ENCODE data around the gene DDA1. TPM values are rescaled to one million over a fixed set of nuclear protein-coding genes. Genes with fewer than 3 reads are reported as not detected.

The DDA1 gene
- 10 to 100 TPM; 47.9 to 51.1 TPM for total RNA-seq
- 34.7 TPM for polyA plus RNA-seq

DNA sequence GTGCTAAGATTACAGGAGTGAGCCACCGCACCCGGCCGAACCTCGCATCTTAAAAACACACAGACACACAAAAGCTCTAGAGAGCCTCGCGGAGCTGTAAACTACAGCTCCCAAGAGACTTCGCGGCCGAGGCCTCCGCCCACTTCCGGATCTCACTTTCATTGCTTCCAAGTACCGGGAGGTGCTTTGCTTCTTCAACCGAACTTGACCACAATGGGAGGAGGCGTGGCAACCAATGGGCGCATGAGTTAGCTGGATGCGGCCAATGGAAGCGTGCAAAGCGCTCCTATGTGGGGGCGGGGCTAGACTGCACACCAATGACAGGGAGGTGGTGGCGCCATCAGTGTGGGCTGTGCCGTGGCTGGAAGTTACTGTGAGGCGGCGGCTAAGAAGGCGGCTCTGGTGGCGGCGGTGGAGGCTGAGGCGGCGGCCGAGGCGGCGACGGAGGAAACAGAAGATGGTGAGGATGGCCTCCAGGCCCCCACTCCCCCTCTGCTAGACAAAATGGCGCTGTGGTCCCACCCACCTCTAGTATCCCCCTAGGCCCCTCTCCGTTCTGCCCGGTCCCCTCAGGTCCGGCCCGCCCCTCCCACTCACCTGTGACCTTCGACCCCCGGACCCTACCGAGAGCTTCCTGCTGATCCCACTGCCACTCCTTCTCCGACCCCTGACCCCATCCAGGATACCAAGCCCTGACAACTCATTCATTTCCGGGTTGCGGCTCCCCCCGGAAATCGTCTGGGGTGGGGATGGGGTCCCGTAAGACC is at the start of gene DDA1:
Gene DDA1, plus strand, starts transcription at position 366 of the 767 bp plus-strand sequence. Its CDS starts 92 bp downstream, at position 458.
- peak within 1 kb of the TSS; percentile 87 to 98 (median 96) for H3K27ac Mint-ChIP-seq
- Histone ChIP-seq H3K36me3 (ENCODE audit: insufficient read depth, low read length) (peaks cover 9% of the 10 kb centered on the region), H3K4me3 (ENCODE audit: low read length) (peak within 1 kb of the TSS; percentile 93), H3K27me3 (ENCODE audit: insufficient read depth, low read length, poor library complexity, severe bottlenecking) (no peaks in the 10 kb centered on the region), H3K9me3 (ENCODE audit: low read length) (no peaks in the 10 kb centered on the region), H3K27ac (ENCODE audit: low read depth, low read length) (peak within 1 kb of the TSS; percentile 89), H3K4me1 (ENCODE audit: insufficient read depth, low read length) (peaks cover 26% of the 10 kb centered on the region)
- peaks cover 42 to 57% (median 47%) of the 10 kb centered on the region in 3 donors for H3K4me1 Mint-ChIP-seq
- DNase-seq: peak; percentile 98 to 100 (median 99)
- peaks cover 0 to 33% (median 0%) of the 10 kb centered on the region in 3 donors for H3K36me3 Mint-ChIP-seq
- H3K9me3 Mint-ChIP-seq: no peaks in the 10 kb centered on the region
- POLR2A ChIA-PET: interaction anchor here (0.5 to 1.7 kb wide), 17 partner anchors 17 to 1215 kb away, joined by 3 to 9 read pairs (median 4); partner anchors contain the start of genes ANO8, BABAM1, BST2 and JUND
- peaks cover 0 to 2% of the 10 kb centered on the region in 2 donors for H3K27me3 Mint-ChIP-seq
- H3K4me3 Mint-ChIP-seq: peak within 1 kb of the TSS; percentile 94 to 99 (median 98)
- CTCF ChIA-PET: interaction anchor here (1.0 to 2.1 kb wide), 9 partner anchors 11 to 97 kb away, joined by 3 to 13 read pairs (median 4); partner anchors contain the start of gene ANO8

GRCh38 chr19:17259934-17260333 is 49.4 kb upstream of the DDA1 start:
- Histone ChIP-seq H3K4me1 (ENCODE audit: insufficient read depth, low read length) (peaks cover 6% of the 10 kb centered on the region), H3K9me3 (ENCODE audit: low read length) (no peaks in the 10 kb centered on the region), H3K27me3 (ENCODE audit: insufficient read depth, low read length, poor library complexity, severe bottlenecking) (no peaks in the 10 kb centered on the region), H3K27ac (ENCODE audit: low read depth, low read length) (no peak overlapping the region), H3K4me3 (ENCODE audit: low read length) (no peak overlapping the region), H3K36me3 (ENCODE audit: insufficient read depth, low read length) (no peaks in the 10 kb centered on the region)
- DNase-seq: no peak
- CTCF ChIA-PET: interaction anchor here (0.6 to 11.2 kb wide), 20 partner anchors 9 to 205 kb away, joined by 3 to 93 read pairs (median 4); partner anchors contain the start of genes ANKLE1, MRPL34 and USE1
- POLR2A ChIA-PET: interaction anchor here (1.2 kb wide), 1 partner anchor 34 kb away, joined by 5 read pairs; the partner anchor contains the start of gene OCEL1
- no peaks in the 10 kb centered on the region for H3K27me3 Mint-ChIP-seq
- H3K36me3 Mint-ChIP-seq: no peaks in the 10 kb centered on the region
- peaks cover 7 to 13% (median 8%) of the 10 kb centered on the region in 3 donors for H3K4me1 Mint-ChIP-seq
- no peak overlapping the region for H3K4me3 Mint-ChIP-seq
- H3K9me3 Mint-ChIP-seq: no peaks in the 10 kb centered on the region
- no peak overlapping the region for H3K27ac Mint-ChIP-seq

GRCh38 chr19:17260842-17261325 is 48.5 kb upstream of the DDA1 start:
- DNase-seq: peak; percentile 80 to 92 (median 82)
- Mint-ChIP-seq H3K4me1 (peaks cover 7 to 13% (median 8%) of the 10 kb centered on the region in 3 donors), H3K36me3 (no peaks in the 10 kb centered on the region), H3K4me3 (no peak overlapping the region), H3K9me3 (no peaks in the 10 kb centered on the region), H3K27me3 (no peaks in the 10 kb centered on the region), H3K27ac (peak overlapping the region in 4 of 8 donors; percentile 0 to 43 (median 3))
- CTCF ChIA-PET: interaction anchor here (0.6 to 11.2 kb wide), 19 partner anchors 10 to 195 kb away, joined by 3 to 93 read pairs (median 4); partner anchors contain the start of genes ANKLE1 and USE1
- Histone ChIP-seq H3K9me3 (ENCODE audit: low read length) (no peaks in the 10 kb centered on the region), H3K4me3 (ENCODE audit: low read length) (no peak overlapping the region), H3K27ac (ENCODE audit: low read depth, low read length) (no peak overlapping the region), H3K27me3 (ENCODE audit: insufficient read depth, low read length, poor library complexity, severe bottlenecking) (no peaks in the 10 kb centered on the region), H3K4me1 (ENCODE audit: insufficient read depth, low read length) (peaks cover 7% of the 10 kb centered on the region), H3K36me3 (ENCODE audit: insufficient read depth, low read length) (no peaks in the 10 kb centered on the region)
- POLR2A ChIA-PET: no interaction called here

DNA sequence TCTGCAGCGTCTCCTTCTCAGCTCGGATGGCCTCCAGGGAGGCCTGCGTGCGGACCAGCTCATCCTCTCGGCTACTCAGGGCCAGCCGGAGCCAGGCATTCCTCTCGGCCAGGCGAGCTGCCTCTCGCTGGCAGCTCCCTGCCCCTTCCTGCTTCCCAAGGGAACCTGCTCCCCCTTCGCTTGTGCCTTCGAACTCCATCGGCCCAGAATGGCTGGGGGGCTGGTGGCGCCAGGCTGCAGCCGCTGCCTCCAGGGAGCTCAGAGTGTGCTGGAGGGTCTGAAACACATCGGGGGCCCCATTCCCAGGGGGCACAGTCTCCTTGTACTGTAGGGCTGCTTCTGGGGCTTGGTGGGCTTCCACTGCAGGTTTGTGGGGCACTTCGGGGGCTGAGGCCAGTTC is 46.8 kb upstream of the DDA1 start:
- Histone ChIP-seq H3K27me3 (ENCODE audit: insufficient read depth, low read length, poor library complexity, severe bottlenecking) (no peaks in the 10 kb centered on the region), H3K4me3 (ENCODE audit: low read length) (no peak overlapping the region), H3K36me3 (ENCODE audit: insufficient read depth, low read length) (no peaks in the 10 kb centered on the region), H3K27ac (ENCODE audit: low read depth, low read length) (no peak overlapping the region), H3K4me1 (ENCODE audit: insufficient read depth, low read length) (peaks cover 13% of the 10 kb centered on the region), H3K9me3 (ENCODE audit: low read length) (no peaks in the 10 kb centered on the region)
- peaks cover 0 to 4% (median 0%) of the 10 kb centered on the region in 3 donors for H3K36me3 Mint-ChIP-seq
- no peak overlapping the region for H3K27ac Mint-ChIP-seq
- peaks cover 15 to 24% (median 18%) of the 10 kb centered on the region in 3 donors for H3K4me1 Mint-ChIP-seq
- no peak for DNase-seq
- H3K27me3 Mint-ChIP-seq: no peaks in the 10 kb centered on the region
- no peaks in the 10 kb centered on the region for H3K9me3 Mint-ChIP-seq
- CTCF ChIA-PET: interaction anchor here (0.5 to 11.2 kb wide), 3 partner anchors 13 to 133 kb away, joined by 3 to 93 read pairs (median 7); partner anchors contain the start of gene ANKLE1
- POLR2A ChIA-PET: no interaction called here
- no peak overlapping the region for H3K4me3 Mint-ChIP-seq

DNA sequence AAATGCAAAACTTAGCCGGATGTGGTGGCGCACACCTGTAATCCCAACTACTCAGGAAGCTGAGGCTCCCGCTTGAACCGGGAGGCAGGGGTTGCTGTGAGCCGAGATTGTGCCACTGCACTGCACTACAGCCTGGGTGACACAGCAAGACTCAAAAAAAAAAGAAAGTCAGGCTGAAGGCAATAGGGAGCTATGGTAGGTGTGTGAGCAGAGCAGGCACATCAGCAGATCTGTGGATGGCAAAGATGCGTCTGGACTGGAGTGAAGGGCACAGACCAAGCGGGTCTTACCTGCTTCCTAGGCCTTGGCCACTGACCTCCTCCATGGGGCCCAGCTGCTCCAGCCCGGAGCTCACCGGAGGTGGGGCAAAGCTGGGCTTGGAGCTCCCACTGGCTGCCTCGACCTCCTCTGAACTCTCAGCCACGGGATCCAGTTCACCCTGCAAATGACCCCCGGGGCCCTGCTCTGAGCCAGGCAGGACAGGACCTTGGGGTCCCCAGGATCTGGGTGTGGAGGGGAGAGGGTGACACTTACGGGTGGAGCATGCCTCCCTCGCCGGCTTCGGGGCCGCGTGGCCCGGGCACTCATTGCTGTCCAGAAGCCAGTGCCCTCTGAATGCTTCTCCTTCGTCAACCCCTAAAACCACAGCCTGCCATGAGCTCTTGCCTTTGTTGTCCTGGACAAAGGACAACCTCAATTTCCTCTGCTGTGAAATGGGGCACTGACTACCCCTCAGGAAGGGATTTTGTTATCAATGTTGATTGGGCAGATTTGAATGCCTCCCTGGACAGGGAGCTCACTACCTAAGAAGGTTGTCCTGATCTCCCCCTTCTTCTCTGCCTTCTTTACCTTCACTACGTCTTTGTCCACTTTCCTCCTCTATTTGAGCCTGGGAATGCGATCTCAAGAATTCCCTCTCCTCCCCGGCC is 45.4 kb upstream of the DDA1 start:
- H3K9me3 ChIP-seq (ENCODE audit: low read length): no peaks in the 10 kb centered on the region
- H3K4me1 Mint-ChIP-seq: peaks cover 22 to 31% (median 25%) of the 10 kb centered on the region in 3 donors
- CTCF ChIA-PET: interaction anchor here (1.5 to 11.2 kb wide), 4 partner anchors 14 to 29 kb away, joined by 3 to 93 read pairs (median 4); partner anchors contain the start of gene ANKLE1

DNA sequence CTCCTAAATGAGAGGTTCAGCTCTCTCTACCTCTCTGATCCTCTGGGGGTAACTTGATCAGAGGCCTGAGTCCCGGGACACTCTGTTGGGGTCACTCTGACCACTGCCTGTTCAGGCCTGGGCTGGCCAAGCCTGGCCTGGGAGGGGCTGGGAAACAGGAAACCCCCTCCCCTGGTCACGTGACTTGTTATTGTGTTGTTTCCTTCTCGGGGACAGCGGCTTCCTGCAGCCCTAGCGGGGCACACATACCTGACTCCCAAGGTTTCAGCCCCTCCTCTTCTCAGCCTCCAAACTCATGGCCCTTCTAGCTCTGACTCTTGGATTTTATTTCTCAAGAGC is 44.8 kb upstream of the DDA1 start, which contains the start of gene USHBP1:
Gene USHBP1, minus strand, starts transcription at position 105 of the 339 bp plus-strand sequence. CDS start 446 bp downstream, outside the sequence.
- POLR2A ChIA-PET: no interaction called here
- Mint-ChIP-seq H3K36me3 (peaks cover 0 to 15% (median 0%) of the 10 kb centered on the region in 3 donors), H3K9me3 (no peaks in the 10 kb centered on the region), H3K27ac (peak within 1 kb of the TSS in 1 of 8 donors; percentile 83), H3K4me1 (peaks cover 23 to 31% (median 25%) of the 10 kb centered on the region in 3 donors), H3K4me3 (peak within 1 kb of the TSS in 1 of 7 donors; percentile 54), H3K27me3 (no peaks in the 10 kb centered on the region)
- no peak within 1 kb of the TSS for H3K27ac ChIP-seq (ENCODE audit: low read depth, low read length)
- no peaks in the 10 kb centered on the region for H3K9me3 ChIP-seq (ENCODE audit: low read length)
- CTCF ChIA-PET: interaction anchor here (1.5 to 11.2 kb wide), 4 partner anchors 15 to 29 kb away, joined by 3 to 93 read pairs (median 4); partner anchors contain the start of gene ANKLE1
- peaks cover 21% of the 10 kb centered on the region for H3K4me1 ChIP-seq (ENCODE audit: insufficient read depth, low read length)
- no peaks in the 10 kb centered on the region for H3K36me3 ChIP-seq (ENCODE audit: insufficient read depth, low read length)
- no peaks in the 10 kb centered on the region for H3K27me3 ChIP-seq (ENCODE audit: insufficient read depth, low read length, poor library complexity, severe bottlenecking)
- no peak for DNase-seq
- no peak within 1 kb of the TSS for H3K4me3 ChIP-seq (ENCODE audit: low read length)

More for the DNA sequence above, 45.4 kb upstream of the DDA1 start:
- H3K27ac ChIP-seq (ENCODE audit: low read depth, low read length): no peak overlapping the region
- no peak overlapping the region for H3K4me3 ChIP-seq (ENCODE audit: low read length)
- H3K36me3 ChIP-seq (ENCODE audit: insufficient read depth, low read length): no peaks in the 10 kb centered on the region
- H3K36me3 Mint-ChIP-seq: peaks cover 0 to 9% (median 0%) of the 10 kb centered on the region in 3 donors
- DNase-seq: no peak
- no peaks in the 10 kb centered on the region for H3K27me3 ChIP-seq (ENCODE audit: insufficient read depth, low read length, poor library complexity, severe bottlenecking)
- H3K4me1 ChIP-seq (ENCODE audit: insufficient read depth, low read length): peaks cover 21% of the 10 kb centered on the region
- no peaks in the 10 kb centered on the region for H3K9me3 Mint-ChIP-seq
- H3K27ac Mint-ChIP-seq: peak overlapping the region in 1 of 8 donors; percentile 83
- peak overlapping the region in 1 of 7 donors; percentile 54 for H3K4me3 Mint-ChIP-seq
- H3K27me3 Mint-ChIP-seq: no peaks in the 10 kb centered on the region
- POLR2A ChIA-PET: no interaction called here

DNA sequence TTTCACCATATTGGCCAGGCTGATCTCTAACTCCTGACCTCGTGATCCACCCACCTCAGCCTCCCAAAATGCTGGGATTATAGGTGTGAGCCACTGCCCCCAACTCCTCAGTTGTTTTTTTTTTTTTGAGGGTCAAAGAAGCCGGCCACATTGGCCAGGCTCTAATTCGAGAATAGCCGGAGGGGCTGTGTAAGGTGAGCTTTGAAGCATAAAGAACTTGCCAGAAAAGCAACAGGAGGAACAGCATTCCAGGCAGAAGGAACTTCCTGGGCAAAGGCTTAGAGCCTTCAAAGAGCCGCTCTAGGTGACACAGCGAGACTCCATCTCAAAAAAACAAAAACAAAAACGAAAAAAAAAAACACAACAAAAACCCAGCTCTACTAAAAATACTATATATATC is 43.3 kb upstream of the DDA1 start:
- H3K27me3 ChIP-seq (ENCODE audit: insufficient read depth, low read length, poor library complexity, severe bottlenecking): no peaks in the 10 kb centered on the region
- no peak for DNase-seq
- peaks cover 19 to 26% (median 19%) of the 10 kb centered on the region in 3 donors for H3K4me1 Mint-ChIP-seq
- no peak overlapping the region for H3K27ac Mint-ChIP-seq
- CTCF ChIA-PET: interaction anchor here (0.7 to 11.2 kb wide), 7 partner anchors 16 to 197 kb away, joined by 3 to 93 read pairs (median 4); partner anchors contain the start of gene ANKLE1
- H3K36me3 ChIP-seq (ENCODE audit: insufficient read depth, low read length): peaks cover 2% of the 10 kb centered on the region
- no peaks in the 10 kb centered on the region for H3K9me3 ChIP-seq (ENCODE audit: low read length)
- H3K9me3 Mint-ChIP-seq: no peaks in the 10 kb centered on the region
- H3K27ac ChIP-seq (ENCODE audit: low read depth, low read length): no peak overlapping the region
- POLR2A ChIA-PET: interaction anchor here (0.7 to 2.2 kb wide), 4 partner anchors 24 to 189 kb away, joined by 4 to 7 read pairs (median 5); partner anchors contain the start of gene OCEL1
- no peak overlapping the region for H3K4me3 ChIP-seq (ENCODE audit: low read length)
- no peaks in the 10 kb centered on the region for H3K27me3 Mint-ChIP-seq
- peaks cover 0 to 20% (median 2%) of the 10 kb centered on the region in 3 donors for H3K36me3 Mint-ChIP-seq
- H3K4me3 Mint-ChIP-seq: peak overlapping the region in 1 of 7 donors; percentile 56
- H3K4me1 ChIP-seq (ENCODE audit: insufficient read depth, low read length): peaks cover 21% of the 10 kb centered on the region

Measured in CD8-positive, alpha-beta memory T cell (primary cell).